GM12878 (cell line): Measurements from ENCODE around the gene ZBTB21. TPM values are rescaled to one million over a fixed set of nuclear protein-coding genes. Genes with fewer than 3 reads are reported as not detected.

Source experiments
- ATAC-seq: fragments of 200-7000 bp; cut with Tn5 transposase; 3 replicates; pipeline ENCODE4 v1.9.1; 2020; ENCODE audit warnings: mild to moderate bottlenecking, moderate library complexity
- BruUV-seq: library from RNA; stranded (reverse); fragments of 400-500 nt; replicated peaks from 2 replicates; lab custom pipeline; 2021; lab: Mats Ljungman, UMichigan
- CTCF ChIA-PET: fragments of 300-600 bp; sonication (Branson Sonifier 250); formaldehyde crosslinking; extraction: SDS; loops from one replicate; lab custom pipeline; 2021; ENCODE audit warnings: inconsistent platforms; lab: Yijun Ruan, JAX
- POLR2A ChIA-PET: fragments of 350-600 bp; formaldehyde crosslinking; extraction: SDS; loops from one replicate; lab custom pipeline; 2021; ENCODE audit warnings: inconsistent platforms; lab: Charles Lee
- RAD21 ChIA-PET: fragments of 300-600 bp; sonication (Branson Sonifier 250); formaldehyde crosslinking; loops from one replicate; lab custom pipeline; 2023; ENCODE audit warnings: antibody characterized with exemption; ENCODE audit not compliant: unreplicated experiment; lab: Charles Lee
- SMC1A ChIA-PET: fragments of 300-600 bp; sonication (Branson Sonifier 250); formaldehyde crosslinking; loops from one replicate; lab custom pipeline; 2023; ENCODE audit not compliant: unreplicated experiment, uncharacterized antibody; lab: Charles Lee
- DNase-seq: peaks from one replicate; pipeline ENCODE4 v3.0.0-alpha.2; 2011; ENCODE audit warnings: low read depth, low spot score
- FAIRE-seq: peaks from 3 replicates; lab custom pipeline; 2011; peaks lifted over from hg19 to GRCh38; lab: Jason Lieb, UNC
- H2AFZ ChIP-seq: 2 replicates; pipeline ENCODE4 v1.6.0; 2011; ENCODE audit warnings: low read depth, low read length, control low read depth; ENCODE audit not compliant: control insufficient read depth
- H3K27ac ChIP-seq: 2 replicates; pipeline ENCODE4 v1.5.1; 2011; ENCODE audit warnings: control low read depth; ENCODE audit not compliant: control insufficient read depth, insufficient read depth
- H3K27me3 ChIP-seq, 2 experiments: replicated peaks in 1 of 2; 2 replicates each; pipeline versions ENCODE4 v1.6.0 to v1.6.1; 2011; ENCODE audit warnings: low read length in 1 of 2; ENCODE audit not compliant: control insufficient read depth in 2 of 2, insufficient read depth in 2 of 2
- H3K36me3 ChIP-seq, 2 experiments: 2 replicates each; pipeline ENCODE4 v1.5.1; 2011; ENCODE audit warnings: low read length in 1 of 2; ENCODE audit not compliant: control insufficient read depth in 2 of 2, insufficient read depth in 2 of 2
- H3K4me1 ChIP-seq: 2 replicates; pipeline ENCODE4 v1.6.1; 2011; ENCODE audit warnings: mild to moderate bottlenecking, low read length, moderate library complexity, mixed read lengths; ENCODE audit not compliant: control insufficient read depth, insufficient read depth
- H3K4me2 ChIP-seq: 2 replicates; pipeline ENCODE4 v1.6.0; 2011; ENCODE audit warnings: control low read depth; ENCODE audit not compliant: control insufficient read depth, insufficient read depth
- H3K4me3 ChIP-seq: fragments of 200-600 bp; sonication (generic); 2 replicates; pipeline ENCODE4 v1.5.1; 2016
- H3K79me2 ChIP-seq: 2 replicates; pipeline ENCODE4 v1.6.0; 2011; ENCODE audit warnings: low read length; ENCODE audit not compliant: control insufficient read depth, insufficient read depth
- H3K9ac ChIP-seq: 2 replicates; pipeline ENCODE4 v1.8.0; 2011; ENCODE audit warnings: low read length, control low read depth, mixed read lengths; ENCODE audit not compliant: control insufficient read depth, insufficient read depth
- H3K9me3 ChIP-seq: replicated peaks from 3 replicates; pipeline ENCODE4 v1.5.1; 2011; ENCODE audit warnings: mild to moderate bottlenecking, low read length; ENCODE audit not compliant: control insufficient read depth, insufficient read depth
- H4K20me1 ChIP-seq: 2 replicates; pipeline ENCODE4 v1.6.0; 2011; ENCODE audit not compliant: control insufficient read depth, insufficient read depth
- ASH2L ChIP-seq: fragments of 300-600, 200-600 bp; sonication (generic); IDR thresholded peaks from 2 replicates; pipeline ENCODE4 v1.6.1; 2017; ENCODE audit warnings: low read depth, mild to moderate bottlenecking, borderline replicate concordance
- CREB1 ChIP-seq: IDR thresholded peaks from 2 replicates; pipeline ENCODE4 v1.6.1; 2012; ENCODE audit warnings: low read depth, mild to moderate bottlenecking, inconsistent platforms
- EGR1 ChIP-seq, 2 experiments: IDR thresholded peaks; 1 replicate in 1 of 2; 2 replicates in 1 of 2; pipeline ENCODE4 v1.6.1; 2011 to 2012; ENCODE audit warnings: low read depth in 2 of 2, low read length in 2 of 2, borderline replicate concordance in 1 of 2, mild to moderate bottlenecking in 1 of 2, moderate library complexity in 1 of 2
- JUNB ChIP-seq: IDR thresholded peaks from 2 replicates; pipeline ENCODE4 v1.6.1; 2016; ENCODE audit warnings: antibody characterized with exemption, mild to moderate bottlenecking
- STAT3 ChIP-seq: IDR thresholded peaks from 2 replicates; pipeline ENCODE4 v1.6.1; 2011; ENCODE audit warnings: low read depth, low read length, improper control_type of control experiment
- ZBED1 ChIP-seq: IDR thresholded peaks from 2 replicates; pipeline ENCODE4 v1.6.1; 2016; ENCODE audit warnings: borderline replicate concordance
- ZNF274 ChIP-seq: IDR thresholded peaks from one replicate; pipeline ENCODE4 v1.8.0; 2011; ENCODE audit not compliant: insufficient read length, insufficient read depth
- WGBS: methylation state at CpG from one replicate; pipeline ENCODE4 v1.1.6; 2016; ENCODE audit warnings: low lambda C conversion rate; ENCODE audit not compliant: insufficient replicate concordance, insufficient coverage; ENCODE audit errors: missing lambda C conversion rate; 5-methylcytosine and 5-hydroxymethylcytosine counted together
- in situ Hi-C: fragments of 300-500 bp; cut with MboI; formaldehyde crosslinking; loops from 9 replicates; pipeline ENCODE4 v1.14.3; 2018; ENCODE audit warnings: mixed read lengths
- intact Hi-C: fragments of 100-400 bp; cut with micrococcal nuclease; formaldehyde crosslinking; loops from one replicate; pipeline ENCODE4 v1.14.2; 2022; ENCODE audit not compliant: unreplicated experiment
- polyA plus RNA-seq, 11 experiments: library from polyadenylated mRNA; depleted of rRNA in 4 of 11; unstranded in 6 of 11; stranded (reverse) in 5 of 11; fragments of >200 nt; fragmentation: Nextera tagmentation in 4 of 11; fragmentation: Illumina TruSeq in 1 of 11; extraction: Ambion mirVana in 4 of 11; extraction: Trizol in 1 of 11; gene quantifications; 1 replicate in 1 of 11; 2 replicates in 10 of 11; pipeline versions ENCODE4 v1.2.1 to v1.2.3, GENCODE V29; 2011 to 2016; ENCODE audit warnings: inconsistent platforms in 2 of 11, missing spikeins in 2 of 11, low read depth in 1 of 11
- total RNA-seq, 4 experiments: library from RNA; depleted of rRNA in 3 of 4; stranded (reverse); fragments of >200 nt in 3 of 4; fragmentation: Illumina TruSeq in 1 of 4; extraction: Trizol in 1 of 4; gene quantifications; 2 replicates each; pipeline versions ENCODE4 v1.2.1 to v1.2.3, GENCODE V29; 2013 to 2021
- TF ChIP-seq, protein P1 (sequence below): fragments of 150-350 bp; IDR thresholded peaks from 2 replicates; pipeline ENCODE4 v1.6.1; 2014; ENCODE audit warnings: mild to moderate bottlenecking, low read depth, low read length
- TF ChIP-seq, protein P2 (sequence below): fragments of 450-650 bp; IDR thresholded peaks from 2 replicates; pipeline ENCODE4 v1.6.1; 2017; ENCODE audit warnings: low read depth, mild to moderate bottlenecking, moderate library complexity

ZBTB21 gene
- total and polyA plus RNA-seq, 10 of the 15 experiments (the other 5 are each of a cell fraction or from before 2014, with no cell fraction given) = 1.8 to 21.6 (median 10.6) TPM

GRCh38 chr21:41973427-41973831, 36.7 kb downstream of the ZBTB21 start:
- POLR2A ChIA-PET = interaction anchor here (1.0 kb wide), 1 partner anchor 48 kb away, joined by 3 read pairs; no protein-coding TSS in a partner anchor
- ATAC-seq (no peak), FAIRE-seq (no peak), DNase-seq (no peak)
- no peak for TF ChIP-seq CREB1
- H4K20me1 ChIP-seq = no peaks in the 10 kb centered on the region
- no peaks in the 10 kb centered on the region for H3K36me3 ChIP-seq
- H3K9me3 ChIP-seq = no peaks in the 10 kb centered on the region; the same call in 2 of the 3 replicates
- H3K27me3 ChIP-seq = no peaks in the 10 kb centered on the region
- in situ Hi-C loops (no loop called here), intact Hi-C loops (no loop called here)
- SMC1A ChIA-PET = no interaction called here
- no peak overlapping the region for H3K27ac ChIP-seq
- RAD21 ChIA-PET = interaction anchor here (1.0 kb wide), 1 partner anchor 285 kb away, joined by 3 read pairs; no protein-coding TSS in a partner anchor
- no peak overlapping the region for H3K4me3 ChIP-seq
- no peak overlapping the region for H2AFZ ChIP-seq
- peaks cover 7% of the 10 kb centered on the region for H3K4me1 ChIP-seq
- no peak overlapping the region for H3K9ac ChIP-seq
- H3K4me2 ChIP-seq = no peak overlapping the region
- BruUV-seq = no TSS peak
- no peaks in the 10 kb centered on the region for H3K79me2 ChIP-seq
- CTCF ChIA-PET = interaction anchor here (0.6 kb wide), 1 partner anchor 394 kb away, joined by 3 read pairs; no protein-coding TSS in a partner anchor
- 82% methylated on average over 15 of the region's 15 CpGs for WGBS

- SMC1A ChIA-PET = no interaction called here
- intact Hi-C loops = no loop called here
- no peak overlapping the region for H3K27ac ChIP-seq
- no peaks in the 10 kb centered on the region for H3K36me3 ChIP-seq
- CTCF ChIA-PET = no interaction called here
- POLR2A ChIA-PET = no interaction called here
- no peak overlapping the region for H3K9ac ChIP-seq
- FAIRE-seq = no peak
- BruUV-seq = no TSS peak
- no peak overlapping the region for H3K4me3 ChIP-seq
- H3K79me2 ChIP-seq = no peaks in the 10 kb centered on the region
- no peak for ATAC-seq
- no peak overlapping the region for H3K4me2 ChIP-seq
- H4K20me1 ChIP-seq = no peaks in the 10 kb centered on the region
- H3K9me3 ChIP-seq = no peaks in the 10 kb centered on the region; the same call in 2 of the 3 replicates
- RAD21 ChIA-PET = no interaction called here
- no peak overlapping the region for H2AFZ ChIP-seq
- DNase-seq = no peak
- in situ Hi-C loops = no loop called here
- WGBS = 85% methylated on average over 23 of the region's 23 CpGs
- peaks cover 7% of the 10 kb centered on the region for H3K4me1 ChIP-seq
- H3K27me3 ChIP-seq = no peaks in the 10 kb centered on the region
- TF ChIP-seq EGR1 (IDR thresholded peaks at IDR 0.05; ENCODE audit: borderline replicate concordance in 1 of 2, low read depth in 2 of 2, low read length in 2 of 2) (no peak), ZBED1 (no peak), JUNB (no peak), ASH2L (no peak), ZNF274 (no peak), STAT3 (no peak)
- TF ChIP-seq, protein P1, sequence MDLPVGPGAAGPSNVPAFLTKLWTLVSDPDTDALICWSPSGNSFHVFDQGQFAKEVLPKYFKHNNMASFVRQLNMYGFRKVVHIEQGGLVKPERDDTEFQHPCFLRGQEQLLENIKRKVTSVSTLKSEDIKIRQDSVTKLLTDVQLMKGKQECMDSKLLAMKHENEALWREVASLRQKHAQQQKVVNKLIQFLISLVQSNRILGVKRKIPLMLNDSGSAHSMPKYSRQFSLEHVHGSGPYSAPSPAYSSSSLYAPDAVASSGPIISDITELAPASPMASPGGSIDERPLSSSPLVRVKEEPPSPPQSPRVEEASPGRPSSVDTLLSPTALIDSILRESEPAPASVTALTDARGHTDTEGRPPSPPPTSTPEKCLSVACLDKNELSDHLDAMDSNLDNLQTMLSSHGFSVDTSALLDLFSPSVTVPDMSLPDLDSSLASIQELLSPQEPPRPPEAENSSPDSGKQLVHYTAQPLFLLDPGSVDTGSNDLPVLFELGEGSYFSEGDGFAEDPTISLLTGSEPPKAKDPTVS = no peak
- TF ChIP-seq, protein P2, sequence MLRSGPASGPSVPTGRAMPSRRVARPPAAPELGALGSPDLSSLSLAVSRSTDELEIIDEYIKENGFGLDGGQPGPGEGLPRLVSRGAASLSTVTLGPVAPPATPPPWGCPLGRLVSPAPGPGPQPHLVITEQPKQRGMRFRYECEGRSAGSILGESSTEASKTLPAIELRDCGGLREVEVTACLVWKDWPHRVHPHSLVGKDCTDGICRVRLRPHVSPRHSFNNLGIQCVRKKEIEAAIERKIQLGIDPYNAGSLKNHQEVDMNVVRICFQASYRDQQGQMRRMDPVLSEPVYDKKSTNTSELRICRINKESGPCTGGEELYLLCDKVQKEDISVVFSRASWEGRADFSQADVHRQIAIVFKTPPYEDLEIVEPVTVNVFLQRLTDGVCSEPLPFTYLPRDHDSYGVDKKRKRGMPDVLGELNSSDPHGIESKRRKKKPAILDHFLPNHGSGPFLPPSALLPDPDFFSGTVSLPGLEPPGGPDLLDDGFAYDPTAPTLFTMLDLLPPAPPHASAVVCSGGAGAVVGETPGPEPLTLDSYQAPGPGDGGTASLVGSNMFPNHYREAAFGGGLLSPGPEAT = no peak
Measured at GRCh38 chr21:41972511-41973205, 37.5 kb downstream of the ZBTB21 start.
